GM12873 (cell line): ENCODE data around the gene ASPHD1.

Experiments used
- CTCF ChIP-seq: IDR thresholded peaks from 2 replicates; pipeline ENCODE4 v1.5.1; 2012; ENCODE audit warnings: low read depth, mild to moderate bottlenecking, moderate library complexity, low read length, control low read depth; ENCODE audit not compliant: insufficient read depth; ENCODE audit errors: missing control alignments

ASPHD1 gene

GRCh38 chr16:29905668-29906067, 5.4 kb downstream of the ASPHD1 start:
- TF ChIP-seq CTCF: no peak

GRCh38 chr16:29906520-29907244, 6.4 kb downstream of the ASPHD1 start:
- no peak for TF ChIP-seq CTCF

- no peak for TF ChIP-seq CTCF
These were observed 7.7 kb downstream of the ASPHD1 start for GRCh38 chr16:29907973-29908372.

GRCh38 chr16:29908719-29909220, 8.5 kb downstream of the ASPHD1 start:
- TF ChIP-seq CTCF: no peak

- no peak for TF ChIP-seq CTCF
These were observed 9.1 kb downstream of the ASPHD1 start for GRCh38 chr16:29909391-29909790.

GRCh38 chr16:29910819-29911675, 10.8 kb downstream of the ASPHD1 start:
- TF ChIP-seq CTCF: no peak

GRCh38 chr16:29911676-29912010, 11.4 kb downstream of the ASPHD1 start:
- TF ChIP-seq CTCF: no peak
